Prostate gland (tissue), 2 donors: Measurements from ENCODE around the gene NKX2-8.

ENCODE experiments used
- POLR2A ChIP-seq: fragments of 450-650 bp; IDR thresholded peaks from one replicate; pipeline ENCODE4 v1.6.1; 2016; ENCODE audit warnings: antibody characterized with exemption, mild to moderate bottlenecking
- TF ChIP-seq, protein P1 (sequence below), 4 experiments: fragments of 200-600 bp in 2 of 4; fragments of 450-650 bp in 2 of 4; sonication (generic) in 2 of 4; IDR thresholded peaks; 1 replicate in 3 of 4; 2 replicates in 1 of 4; pipeline ENCODE4 v1.5.1; 2016 to 2019; ENCODE audit warnings: antibody characterized with exemption in 4 of 4, mild to moderate bottlenecking in 2 of 4, moderate library complexity in 2 of 4

DNA sequence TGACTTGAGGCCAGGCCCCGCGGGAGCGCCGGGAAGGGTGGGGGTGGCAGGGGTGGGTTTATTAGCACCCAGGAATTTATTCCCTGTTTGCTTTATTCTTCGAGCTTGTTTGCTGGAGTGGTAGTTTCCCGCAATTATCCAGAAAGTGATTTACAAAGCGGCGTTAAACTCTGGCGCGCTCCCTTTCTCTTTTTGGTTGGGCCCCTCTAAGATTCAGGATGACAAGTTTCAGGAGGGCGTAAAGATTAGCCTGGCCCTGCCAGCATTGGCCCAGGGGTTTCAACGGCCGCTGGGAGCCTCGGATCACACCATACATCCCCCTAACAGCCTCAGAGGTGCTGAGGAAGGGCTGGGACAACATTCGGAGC, 444 bp upstream of the NKX2-8 start:
- TF ChIP-seq, protein P1, sequence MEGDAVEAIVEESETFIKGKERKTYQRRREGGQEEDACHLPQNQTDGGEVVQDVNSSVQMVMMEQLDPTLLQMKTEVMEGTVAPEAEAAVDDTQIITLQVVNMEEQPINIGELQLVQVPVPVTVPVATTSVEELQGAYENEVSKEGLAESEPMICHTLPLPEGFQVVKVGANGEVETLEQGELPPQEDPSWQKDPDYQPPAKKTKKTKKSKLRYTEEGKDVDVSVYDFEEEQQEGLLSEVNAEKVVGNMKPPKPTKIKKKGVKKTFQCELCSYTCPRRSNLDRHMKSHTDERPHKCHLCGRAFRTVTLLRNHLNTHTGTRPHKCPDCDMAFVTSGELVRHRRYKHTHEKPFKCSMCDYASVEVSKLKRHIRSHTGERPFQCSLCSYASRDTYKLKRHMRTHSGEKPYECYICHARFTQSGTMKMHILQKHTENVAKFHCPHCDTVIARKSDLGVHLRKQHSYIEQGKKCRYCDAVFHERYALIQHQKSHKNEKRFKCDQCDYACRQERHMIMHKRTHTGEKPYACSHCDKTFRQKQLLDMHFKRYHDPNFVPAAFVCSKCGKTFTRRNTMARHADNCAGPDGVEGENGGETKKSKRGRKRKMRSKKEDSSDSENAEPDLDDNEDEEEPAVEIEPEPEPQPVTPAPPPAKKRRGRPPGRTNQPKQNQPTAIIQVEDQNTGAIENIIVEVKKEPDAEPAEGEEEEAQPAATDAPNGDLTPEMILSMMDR (IDR thresholded peaks at IDR 0.05): no peak
- TF ChIP-seq POLR2A: no peak
